Measurements from ENCODE around the gene TSSK3.

GRCh38 chr1:32342704-32343103 lies 19.6 kb upstream of the TSSK3 start:
- TF ChIP-seq POLR2AphosphoS5 (IDR thresholded peaks at IDR 0.05; ENCODE audit: control insufficient read depth, insufficient read depth, low read depth, low read length) (no peak), TSHZ1 (CRISPR knock-in tag; IDR thresholded peaks at IDR 0.05) (no peak), CTCF (IDR thresholded peaks at IDR 0.05 in 2 of 3, conservative IDR thresholded peaks at IDR 0.05 in 1 of 3; ENCODE audit: insufficient read depth in 2 of 3, low read depth in 1 of 3, low read length in 3 of 3) (no peak), ZNF311 (CRISPR knock-in tag; IDR thresholded peaks at IDR 0.05) (no peak), ATF3 (IDR thresholded peaks at IDR 0.05) (no peak), ATF3 (CRISPR knock-in tag; conservative IDR thresholded peaks at IDR 0.05) (no peak), RAD21 (CRISPR knock-in tag; conservative IDR thresholded peaks at IDR 0.05 in 1 of 2, IDR thresholded peaks at IDR 0.05 in 1 of 2) (no peak), BRF2 (IDR thresholded peaks at IDR 0.05; ENCODE audit: borderline replicate concordance, insufficient read depth, insufficient read length) (no peak), SPI1 (IDR thresholded peaks at IDR 0.05; ENCODE audit: borderline replicate concordance, low read depth, low read length) (no peak), SMARCB1 (IDR thresholded peaks at IDR 0.05; ENCODE audit: insufficient read length, low read depth) (no peak), MNT (conservative IDR thresholded peaks at IDR 0.05) (no peak)
